Mammary epithelial cell (primary cell): ENCODE data around the gene RHBDL1.

Experiments used
- EZH2 ChIP-seq: IDR thresholded peaks from 2 replicates; pipeline ENCODE4 v1.6.1; 2012; ENCODE audit warnings: low read length, inconsistent platforms, borderline replicate concordance
- TF ChIP-seq, protein P1 (sequence below), 2 donors: IDR thresholded peaks in 1 of 2; conservative IDR thresholded peaks in 1 of 2; 2 replicates each; pipeline ENCODE4 v1.5.1; 2011 to 2012; ENCODE audit warnings: inconsistent platforms in 2 of 2, low read length in 2 of 2, mild to moderate bottlenecking in 2 of 2, control low read depth in 1 of 2, low read depth in 1 of 2; ENCODE audit not compliant: insufficient read depth in 1 of 2; ENCODE audit errors: extremely low read depth in 1 of 2

DNA sequence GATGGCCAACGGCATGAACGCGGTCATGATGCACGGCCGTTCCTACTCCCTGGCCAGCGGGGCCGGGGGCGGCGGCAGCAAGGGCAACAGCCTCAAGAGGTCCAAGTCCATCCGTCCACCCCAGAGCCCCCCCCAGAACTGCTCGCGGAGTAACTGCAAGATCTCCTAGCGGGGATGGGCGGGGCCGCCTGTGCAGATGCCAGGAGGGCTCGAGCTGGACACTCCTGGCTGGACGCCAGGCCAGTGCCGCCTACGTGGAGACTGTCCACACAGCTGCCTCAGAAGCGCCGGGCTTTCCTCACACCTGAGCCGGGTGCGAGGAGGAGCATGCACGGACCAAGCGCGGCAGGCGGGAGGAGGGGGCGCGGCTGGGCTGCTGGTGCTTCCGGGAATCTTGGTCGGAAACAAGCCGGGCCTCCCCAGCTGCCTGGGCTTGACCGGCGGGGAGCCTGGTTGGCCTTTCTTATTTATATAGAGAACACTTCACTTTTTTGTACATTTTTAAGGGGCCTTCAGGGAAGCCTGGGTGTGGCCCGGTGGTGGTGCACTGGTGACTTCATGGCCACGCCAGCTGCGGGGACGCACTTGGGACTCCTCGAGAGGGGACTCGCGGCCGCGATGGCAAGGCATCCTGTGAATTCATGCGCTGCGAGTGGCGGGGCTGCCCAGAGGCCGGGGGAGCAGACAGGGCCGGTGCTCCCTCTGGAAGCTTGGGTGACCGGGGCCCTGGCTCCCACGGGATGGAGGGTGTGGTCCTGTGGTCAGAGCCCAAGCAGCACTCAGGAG, 47.8 kb upstream of the RHBDL1 start:
- TF ChIP-seq EZH2 = no peak
- TF ChIP-seq, protein P1, sequence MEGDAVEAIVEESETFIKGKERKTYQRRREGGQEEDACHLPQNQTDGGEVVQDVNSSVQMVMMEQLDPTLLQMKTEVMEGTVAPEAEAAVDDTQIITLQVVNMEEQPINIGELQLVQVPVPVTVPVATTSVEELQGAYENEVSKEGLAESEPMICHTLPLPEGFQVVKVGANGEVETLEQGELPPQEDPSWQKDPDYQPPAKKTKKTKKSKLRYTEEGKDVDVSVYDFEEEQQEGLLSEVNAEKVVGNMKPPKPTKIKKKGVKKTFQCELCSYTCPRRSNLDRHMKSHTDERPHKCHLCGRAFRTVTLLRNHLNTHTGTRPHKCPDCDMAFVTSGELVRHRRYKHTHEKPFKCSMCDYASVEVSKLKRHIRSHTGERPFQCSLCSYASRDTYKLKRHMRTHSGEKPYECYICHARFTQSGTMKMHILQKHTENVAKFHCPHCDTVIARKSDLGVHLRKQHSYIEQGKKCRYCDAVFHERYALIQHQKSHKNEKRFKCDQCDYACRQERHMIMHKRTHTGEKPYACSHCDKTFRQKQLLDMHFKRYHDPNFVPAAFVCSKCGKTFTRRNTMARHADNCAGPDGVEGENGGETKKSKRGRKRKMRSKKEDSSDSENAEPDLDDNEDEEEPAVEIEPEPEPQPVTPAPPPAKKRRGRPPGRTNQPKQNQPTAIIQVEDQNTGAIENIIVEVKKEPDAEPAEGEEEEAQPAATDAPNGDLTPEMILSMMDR (conservative IDR thresholded peaks at IDR 0.05 in 1 of 2, IDR thresholded peaks at IDR 0.05 in 1 of 2; ENCODE audit: extremely low read depth in 1 of 2, insufficient read depth in 1 of 2, low read depth in 1 of 2, low read length in 2 of 2) = no peak
